K562 (cell line): ENCODE data around the gene ZAP70. TPM values are rescaled to one million over a fixed set of nuclear protein-coding genes. Genes with fewer than 3 reads are reported as not detected.
A peak's percentile ranks its signal among the peaks of the same experiment; 100 is the strongest.

Source experiments
- BRD9 ChIP-seq: fragments of 450-650 bp; IDR thresholded peaks from 2 replicates; pipeline ENCODE4 v1.6.1; 2018; ENCODE audit warnings: low read depth; ENCODE audit not compliant: partially characterized antibody
- BRF1 ChIP-seq: IDR thresholded peaks from 3 replicates; pipeline ENCODE4 v1.6.1; 2011; ENCODE audit warnings: borderline replicate concordance, mild to moderate bottlenecking; ENCODE audit not compliant: insufficient read length; ENCODE audit errors: extremely low read depth
- CCAR2 ChIP-seq: fragments of 200-400 bp; formaldehyde crosslinking; IDR thresholded peaks from 2 replicates; pipeline ENCODE4 v1.6.1; 2017; ENCODE audit warnings: mild to moderate bottlenecking, low read depth, low read length
- CXXC5 ChIP-seq: fragments of 250-450 bp; sonication (Bioruptor Pico); IDR thresholded peaks from 2 replicates; pipeline ENCODE4 v1.8.0; 2022; ENCODE audit warnings: inconsistent platforms, mild to moderate bottlenecking, moderate library complexity
- DMBX1 ChIP-seq: fragments of 250-450 bp; sonication (Bioruptor Pico); IDR thresholded peaks from 2 replicates; pipeline ENCODE4 v1.8.0; 2022; ENCODE audit warnings: inconsistent platforms, mild to moderate bottlenecking, moderate library complexity, borderline replicate concordance
- EP400 ChIP-seq: fragments of 450-650 bp; IDR thresholded peaks from 2 replicates; pipeline ENCODE4 v1.6.1; 2017; ENCODE audit warnings: antibody characterized with exemption, mild to moderate bottlenecking, moderate library complexity
- ILK ChIP-seq: fragments of 450-650 bp; IDR thresholded peaks from 2 replicates; pipeline ENCODE4 v1.6.1; 2016; ENCODE audit warnings: missing genetic modification characterization, low read depth, mild to moderate bottlenecking, missing compliant biosample characterization, moderate library complexity, borderline replicate concordance
- NEUROD1 ChIP-seq: fragments of 150-350 bp; IDR thresholded peaks from 2 replicates; pipeline ENCODE4 v1.6.1; 2014; ENCODE audit warnings: borderline replicate concordance, low read length, low read depth; ENCODE audit not compliant: partially characterized antibody
- RAD51 ChIP-seq: fragments of 450-650 bp; IDR thresholded peaks from 2 replicates; pipeline ENCODE4 v1.7.1; 2016; ENCODE audit warnings: low read depth, mild to moderate bottlenecking, borderline replicate concordance
- RFX1 ChIP-seq: fragments of 450-650 bp; IDR thresholded peaks from 2 replicates; pipeline ENCODE4 v1.6.1; 2016; ENCODE audit warnings: mild to moderate bottlenecking, moderate library complexity
- SUPT5H ChIP-seq: fragments of 450-650 bp; IDR thresholded peaks from 2 replicates; pipeline ENCODE4 v1.6.1; 2016
- TARDBP ChIP-seq: fragments of 450-650 bp; IDR thresholded peaks from 2 replicates; pipeline ENCODE4 v1.6.1; 2016
- ZNF780A ChIP-seq: fragments of 250-450 bp; sonication (Bioruptor Pico); IDR thresholded peaks from 2 replicates; pipeline ENCODE4 v1.5.0; 2021; ENCODE audit warnings: mild to moderate bottlenecking
- polyA plus RNA-seq, 8 experiments: library from polyadenylated mRNA; depleted of rRNA in 4 of 8; stranded (reverse) in 5 of 8; unstranded in 3 of 8; fragments of >200 nt; fragmentation: Nextera tagmentation in 2 of 8; fragmentation: Illumina TruSeq in 1 of 8; extraction: Ambion mirVana in 2 of 8; extraction: Trizol in 1 of 8; gene quantifications; 2 replicates each; pipeline versions ENCODE4 v1.2.1 to v1.2.3, GENCODE V29; 2011 to 2014; ENCODE audit warnings: inconsistent platforms in 1 of 8, missing spikeins in 1 of 8
- total RNA-seq, 7 experiments: library from RNA; depleted of rRNA in 6 of 7; stranded (reverse); fragments of >200 nt in 6 of 7; fragmentation: Illumina TruSeq in 2 of 7; extraction: Trizol in 2 of 7; gene quantifications; 2 replicates each; pipeline versions ENCODE4 v1.2.1 to v1.2.3, GENCODE V29; 2011 to 2021; ENCODE audit warnings: low replicate concordance in 1 of 7
- TF ChIP-seq, protein P1 (sequence below), 2 experiments: fragments of 450-650 bp; conservative IDR thresholded peaks; 2 replicates each; pipeline ENCODE4 v1.6.1; 2017; ENCODE audit warnings: mild to moderate bottlenecking in 2 of 2, moderate library complexity in 2 of 2
- TF ChIP-seq, protein P2 (sequence below): fragments of 450-650 bp; IDR thresholded peaks from 2 replicates; pipeline ENCODE4 v1.6.1; 2016; ENCODE audit warnings: missing biosample characterization, missing genetic modification characterization
- TF ChIP-seq, protein P3 (sequence below), 3 experiments: IDR thresholded peaks in 2 of 3; conservative IDR thresholded peaks in 1 of 3; 2 replicates each; pipeline ENCODE4 v1.5.1; 2011 to 2012; ENCODE audit warnings: low read length in 3 of 3, mild to moderate bottlenecking in 3 of 3, control low read depth in 2 of 3, improper control_type of control experiment in 1 of 3, inconsistent platforms in 1 of 3, low read depth in 1 of 3, mixed read lengths in 1 of 3, moderate library complexity in 1 of 3; ENCODE audit not compliant: insufficient read depth in 2 of 3
- TF ChIP-seq, protein P4 (sequence below): fragments of 450-650 bp; conservative IDR thresholded peaks from 2 replicates; pipeline ENCODE4 v1.6.1; 2016; ENCODE audit warnings: missing genetic modification characterization, low read depth, mild to moderate bottlenecking, missing compliant biosample characterization, moderate library complexity
- TF ChIP-seq, protein P5 (sequence below): fragments of 450-650 bp; IDR thresholded peaks from 2 replicates; pipeline ENCODE4 v1.6.1; 2016

The ZAP70 gene
- total and polyA plus RNA-seq, 9 of the 15 experiments (the other 6 are each of a cell fraction or from before 2014, with no cell fraction given): 0.06 to 0.80 (median 0.21) TPM; not detected in 1

DNA sequence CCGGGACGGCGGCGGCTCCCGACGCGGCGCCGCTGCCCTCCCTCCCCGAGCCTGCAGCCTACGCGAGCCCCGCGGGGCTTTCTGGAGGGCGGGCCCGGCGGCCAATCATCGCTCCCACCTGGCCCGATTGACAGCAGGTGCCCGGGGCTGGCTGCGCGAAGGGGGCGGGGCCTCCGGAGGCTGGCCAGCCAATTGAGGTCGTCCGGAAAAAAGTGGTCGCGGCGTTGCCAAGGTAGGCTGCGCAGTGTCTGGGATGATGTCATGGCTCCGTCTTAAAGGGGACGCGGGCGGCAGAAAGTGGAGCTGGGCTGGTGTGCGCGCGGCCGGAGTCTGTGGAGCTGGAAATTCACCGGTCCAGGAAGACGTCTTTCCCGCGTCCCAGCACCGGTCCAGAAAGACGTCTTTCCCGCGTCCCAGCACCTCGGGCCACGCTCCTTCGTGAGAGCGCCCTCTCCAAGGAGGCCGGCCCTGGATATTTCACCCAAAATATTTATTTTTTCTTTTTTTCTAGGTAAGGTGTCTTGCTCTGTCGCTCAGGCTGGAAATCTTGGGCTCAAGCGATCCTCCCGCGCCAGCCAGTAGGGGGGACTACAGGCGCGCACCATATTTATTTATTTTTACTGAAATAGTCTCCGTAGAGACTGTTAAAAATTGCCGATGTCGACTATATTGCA is 49.3 kb upstream of the ZAP70 start, which contains the start of gene ACTR1B (continued):
- TF ChIP-seq DMBX1 (CRISPR knock-in tag): no peak; the same call in 1 of the 2 replicates
- TF ChIP-seq EP400: peak; percentile 90
- TF ChIP-seq, protein P1, sequence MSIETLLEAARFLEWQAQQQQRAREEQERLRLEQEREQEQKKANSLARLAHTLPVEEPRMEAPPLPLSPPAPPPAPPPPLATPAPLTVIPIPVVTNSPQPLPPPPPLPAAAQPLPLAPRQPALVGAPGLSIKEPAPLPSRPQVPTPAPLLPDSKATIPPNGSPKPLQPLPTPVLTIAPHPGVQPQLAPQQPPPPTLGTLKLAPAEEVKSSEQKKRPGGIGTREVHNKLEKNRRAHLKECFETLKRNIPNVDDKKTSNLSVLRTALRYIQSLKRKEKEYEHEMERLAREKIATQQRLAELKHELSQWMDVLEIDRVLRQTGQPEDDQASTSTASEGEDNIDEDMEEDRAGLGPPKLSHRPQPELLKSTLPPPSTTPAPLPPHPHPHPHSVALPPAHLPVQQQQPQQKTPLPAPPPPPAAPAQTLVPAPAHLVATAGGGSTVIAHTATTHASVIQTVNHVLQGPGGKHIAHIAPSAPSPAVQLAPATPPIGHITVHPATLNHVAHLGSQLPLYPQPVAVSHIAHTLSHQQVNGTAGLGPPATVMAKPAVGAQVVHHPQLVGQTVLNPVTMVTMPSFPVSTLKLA (conservative IDR thresholded peaks at IDR 0.05): peak; percentile 51 to 70
- peak; percentile 89 for TF ChIP-seq SUPT5H
- TF ChIP-seq CXXC5 (CRISPR knock-in tag): peak; percentile 87
- TF ChIP-seq BRD9: no peak
- no peak for TF ChIP-seq ZNF780A (CRISPR knock-in tag)
- no peak for TF ChIP-seq ILK
- TF ChIP-seq, protein P2, sequence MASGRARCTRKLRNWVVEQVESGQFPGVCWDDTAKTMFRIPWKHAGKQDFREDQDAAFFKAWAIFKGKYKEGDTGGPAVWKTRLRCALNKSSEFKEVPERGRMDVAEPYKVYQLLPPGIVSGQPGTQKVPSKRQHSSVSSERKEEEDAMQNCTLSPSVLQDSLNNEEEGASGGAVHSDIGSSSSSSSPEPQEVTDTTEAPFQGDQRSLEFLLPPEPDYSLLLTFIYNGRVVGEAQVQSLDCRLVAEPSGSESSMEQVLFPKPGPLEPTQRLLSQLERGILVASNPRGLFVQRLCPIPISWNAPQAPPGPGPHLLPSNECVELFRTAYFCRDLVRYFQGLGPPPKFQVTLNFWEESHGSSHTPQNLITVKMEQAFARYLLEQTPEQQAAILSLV: no peak
- peak; percentile 91 for TF ChIP-seq NEUROD1
- no peak for TF ChIP-seq CCAR2
- TF ChIP-seq BRF1: no peak
- TF ChIP-seq, protein P3, sequence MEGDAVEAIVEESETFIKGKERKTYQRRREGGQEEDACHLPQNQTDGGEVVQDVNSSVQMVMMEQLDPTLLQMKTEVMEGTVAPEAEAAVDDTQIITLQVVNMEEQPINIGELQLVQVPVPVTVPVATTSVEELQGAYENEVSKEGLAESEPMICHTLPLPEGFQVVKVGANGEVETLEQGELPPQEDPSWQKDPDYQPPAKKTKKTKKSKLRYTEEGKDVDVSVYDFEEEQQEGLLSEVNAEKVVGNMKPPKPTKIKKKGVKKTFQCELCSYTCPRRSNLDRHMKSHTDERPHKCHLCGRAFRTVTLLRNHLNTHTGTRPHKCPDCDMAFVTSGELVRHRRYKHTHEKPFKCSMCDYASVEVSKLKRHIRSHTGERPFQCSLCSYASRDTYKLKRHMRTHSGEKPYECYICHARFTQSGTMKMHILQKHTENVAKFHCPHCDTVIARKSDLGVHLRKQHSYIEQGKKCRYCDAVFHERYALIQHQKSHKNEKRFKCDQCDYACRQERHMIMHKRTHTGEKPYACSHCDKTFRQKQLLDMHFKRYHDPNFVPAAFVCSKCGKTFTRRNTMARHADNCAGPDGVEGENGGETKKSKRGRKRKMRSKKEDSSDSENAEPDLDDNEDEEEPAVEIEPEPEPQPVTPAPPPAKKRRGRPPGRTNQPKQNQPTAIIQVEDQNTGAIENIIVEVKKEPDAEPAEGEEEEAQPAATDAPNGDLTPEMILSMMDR (IDR thresholded peaks at IDR 0.05 in 2 of 3, conservative IDR thresholded peaks at IDR 0.05 in 1 of 3; ENCODE audit: insufficient read depth in 2 of 3, low read depth in 1 of 3, low read length in 3 of 3): peak; percentile 56 to 71 (median 69)
- TF ChIP-seq, protein P4, sequence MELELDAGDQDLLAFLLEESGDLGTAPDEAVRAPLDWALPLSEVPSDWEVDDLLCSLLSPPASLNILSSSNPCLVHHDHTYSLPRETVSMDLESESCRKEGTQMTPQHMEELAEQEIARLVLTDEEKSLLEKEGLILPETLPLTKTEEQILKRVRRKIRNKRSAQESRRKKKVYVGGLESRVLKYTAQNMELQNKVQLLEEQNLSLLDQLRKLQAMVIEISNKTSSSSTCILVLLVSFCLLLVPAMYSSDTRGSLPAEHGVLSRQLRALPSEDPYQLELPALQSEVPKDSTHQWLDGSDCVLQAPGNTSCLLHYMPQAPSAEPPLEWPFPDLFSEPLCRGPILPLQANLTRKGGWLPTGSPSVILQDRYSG (tag): 0 out of 2 replicates have a peak, but pooled peaks have one; percentile 10
- no peak for TF ChIP-seq RAD51
- no peak for TF ChIP-seq TARDBP
- peak; percentile 85 for TF ChIP-seq RFX1
- TF ChIP-seq, protein P5, sequence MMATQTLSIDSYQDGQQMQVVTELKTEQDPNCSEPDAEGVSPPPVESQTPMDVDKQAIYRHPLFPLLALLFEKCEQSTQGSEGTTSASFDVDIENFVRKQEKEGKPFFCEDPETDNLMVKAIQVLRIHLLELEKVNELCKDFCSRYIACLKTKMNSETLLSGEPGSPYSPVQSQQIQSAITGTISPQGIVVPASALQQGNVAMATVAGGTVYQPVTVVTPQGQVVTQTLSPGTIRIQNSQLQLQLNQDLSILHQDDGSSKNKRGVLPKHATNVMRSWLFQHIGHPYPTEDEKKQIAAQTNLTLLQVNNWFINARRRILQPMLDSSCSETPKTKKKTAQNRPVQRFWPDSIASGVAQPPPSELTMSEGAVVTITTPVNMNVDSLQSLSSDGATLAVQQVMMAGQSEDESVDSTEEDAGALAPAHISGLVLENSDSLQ: peak; percentile 99
